GM13977 (cell line): ENCODE data around the gene CHST3.

ENCODE experiments used
- DNase-seq: peaks from one replicate; pipeline ENCODE4 v3.0.0; 2012; ENCODE audit warnings: low spot score
- in situ Hi-C: fragments of 300-500 bp; cut with MboI; formaldehyde crosslinking; loops from one replicate; pipeline ENCODE4 v1.12.0; 2022; ENCODE audit warnings: low sequenced_read_pairs, low pct_unique_long_range_greater_than_20kb, mixed read lengths, inconsistent platforms; ENCODE audit not compliant: unreplicated experiment
- TF ChIP-seq, protein P1 (sequence below): IDR thresholded peaks from 2 replicates; pipeline ENCODE4 v1.5.1; 2012; ENCODE audit warnings: mild to moderate bottlenecking, control low read depth; ENCODE audit not compliant: insufficient read depth; ENCODE audit errors: extremely low read depth, missing control alignments

Gene CHST3

GRCh38 chr10:72039377-72039776, 75.2 kb downstream of the CHST3 start:
- TF ChIP-seq, protein P1, sequence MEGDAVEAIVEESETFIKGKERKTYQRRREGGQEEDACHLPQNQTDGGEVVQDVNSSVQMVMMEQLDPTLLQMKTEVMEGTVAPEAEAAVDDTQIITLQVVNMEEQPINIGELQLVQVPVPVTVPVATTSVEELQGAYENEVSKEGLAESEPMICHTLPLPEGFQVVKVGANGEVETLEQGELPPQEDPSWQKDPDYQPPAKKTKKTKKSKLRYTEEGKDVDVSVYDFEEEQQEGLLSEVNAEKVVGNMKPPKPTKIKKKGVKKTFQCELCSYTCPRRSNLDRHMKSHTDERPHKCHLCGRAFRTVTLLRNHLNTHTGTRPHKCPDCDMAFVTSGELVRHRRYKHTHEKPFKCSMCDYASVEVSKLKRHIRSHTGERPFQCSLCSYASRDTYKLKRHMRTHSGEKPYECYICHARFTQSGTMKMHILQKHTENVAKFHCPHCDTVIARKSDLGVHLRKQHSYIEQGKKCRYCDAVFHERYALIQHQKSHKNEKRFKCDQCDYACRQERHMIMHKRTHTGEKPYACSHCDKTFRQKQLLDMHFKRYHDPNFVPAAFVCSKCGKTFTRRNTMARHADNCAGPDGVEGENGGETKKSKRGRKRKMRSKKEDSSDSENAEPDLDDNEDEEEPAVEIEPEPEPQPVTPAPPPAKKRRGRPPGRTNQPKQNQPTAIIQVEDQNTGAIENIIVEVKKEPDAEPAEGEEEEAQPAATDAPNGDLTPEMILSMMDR = no peak
- no peak for DNase-seq
- in situ Hi-C loops = no loop called here

DNA sequence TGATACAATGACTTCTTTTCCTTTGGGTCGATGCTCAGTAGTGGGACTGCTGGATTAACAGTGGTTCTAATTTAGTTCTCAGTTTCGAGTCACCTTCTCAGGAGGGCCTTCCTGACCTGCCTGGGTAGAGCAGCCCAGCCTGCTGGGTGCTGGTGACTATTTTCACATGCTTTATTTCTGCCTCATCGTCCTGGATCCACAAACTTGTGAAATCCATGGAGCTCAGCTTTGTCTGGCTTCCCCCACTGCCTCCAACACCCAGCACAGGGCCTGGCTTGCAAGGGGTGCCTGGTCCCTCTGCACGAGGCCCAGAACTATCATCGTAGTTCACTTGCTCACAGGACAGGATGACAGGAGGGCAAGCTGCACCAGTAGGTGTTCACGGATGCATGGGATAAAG, 77.3 kb downstream of the CHST3 start:
- no peak for DNase-seq
- in situ Hi-C loops = no loop called here
- TF ChIP-seq, protein P1 = no peak

GRCh38 chr10:72043016-72043834, 79.0 kb downstream of the CHST3 start:
- in situ Hi-C loops = no loop called here
- no peak for DNase-seq

GRCh38 chr10:72044417-72045041, 80.3 kb downstream of the CHST3 start:
- DNase-seq = no peak
- in situ Hi-C loops = loop anchor here (5.0 kb wide), 1 partner anchor 142 kb away; no protein-coding TSS in a partner anchor
- TF ChIP-seq, protein P1 = no peak

More at GRCh38 chr10:72043016-72043834, 79.0 kb downstream of the CHST3 start:
- TF ChIP-seq, protein P1 = no peak

DNA sequence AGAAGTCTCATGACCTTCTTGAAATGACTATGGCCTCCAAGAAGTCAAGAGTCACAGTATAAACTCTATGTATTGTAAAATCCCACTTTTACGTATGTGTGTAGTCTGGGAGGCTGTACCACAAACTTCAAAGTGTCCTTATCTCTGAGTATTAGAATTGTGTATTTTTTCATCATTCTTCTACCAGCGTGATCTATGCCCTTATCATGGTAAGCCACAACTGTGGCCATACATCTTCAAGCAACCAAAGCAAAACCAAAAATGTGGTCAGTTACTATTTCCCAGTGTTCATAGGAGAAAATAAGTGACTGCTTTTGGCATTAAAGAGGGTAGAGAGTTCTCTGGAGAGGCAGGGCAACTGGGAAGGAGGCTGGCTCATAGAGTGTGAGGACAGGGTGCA, 81.4 kb downstream of the CHST3 start:
- in situ Hi-C loops = loop anchor here (5.0 kb wide), 1 partner anchor 143 kb away; no protein-coding TSS in a partner anchor
- DNase-seq = no peak
- TF ChIP-seq, protein P1 = no peak

GRCh38 chr10:72048450-72049124, 84.4 kb downstream of the CHST3 start:
- in situ Hi-C loops = loop anchor here (5.0 kb wide), 1 partner anchor 146 kb away; no protein-coding TSS in a partner anchor
- peak; percentile 87 for DNase-seq
- TF ChIP-seq, protein P1 = peak; percentile 98
